Lower leg skin (tissue), 3 donors: ENCODE measurements around the gene FAM177B.

Source experiments
- POLR2A ChIP-seq, 2 donors: fragments of 450-650 bp; IDR thresholded peaks; one replicate each; pipeline ENCODE4 v1.6.1; 2016 to 2017; ENCODE audit warnings: antibody characterized with exemption in 2 of 2, mild to moderate bottlenecking in 1 of 2, moderate library complexity in 1 of 2
- TF ChIP-seq, protein P1 (sequence below), 3 donors: fragments of 450-650 bp; IDR thresholded peaks; one replicate each; pipeline ENCODE4 v1.5.1; 2016; ENCODE audit warnings: antibody characterized with exemption in 3 of 3, mild to moderate bottlenecking in 3 of 3, moderate library complexity in 2 of 3

GRCh38 chr1:222711319-222712252 is 25.4 kb upstream of the FAM177B start:
- TF ChIP-seq, protein P1, sequence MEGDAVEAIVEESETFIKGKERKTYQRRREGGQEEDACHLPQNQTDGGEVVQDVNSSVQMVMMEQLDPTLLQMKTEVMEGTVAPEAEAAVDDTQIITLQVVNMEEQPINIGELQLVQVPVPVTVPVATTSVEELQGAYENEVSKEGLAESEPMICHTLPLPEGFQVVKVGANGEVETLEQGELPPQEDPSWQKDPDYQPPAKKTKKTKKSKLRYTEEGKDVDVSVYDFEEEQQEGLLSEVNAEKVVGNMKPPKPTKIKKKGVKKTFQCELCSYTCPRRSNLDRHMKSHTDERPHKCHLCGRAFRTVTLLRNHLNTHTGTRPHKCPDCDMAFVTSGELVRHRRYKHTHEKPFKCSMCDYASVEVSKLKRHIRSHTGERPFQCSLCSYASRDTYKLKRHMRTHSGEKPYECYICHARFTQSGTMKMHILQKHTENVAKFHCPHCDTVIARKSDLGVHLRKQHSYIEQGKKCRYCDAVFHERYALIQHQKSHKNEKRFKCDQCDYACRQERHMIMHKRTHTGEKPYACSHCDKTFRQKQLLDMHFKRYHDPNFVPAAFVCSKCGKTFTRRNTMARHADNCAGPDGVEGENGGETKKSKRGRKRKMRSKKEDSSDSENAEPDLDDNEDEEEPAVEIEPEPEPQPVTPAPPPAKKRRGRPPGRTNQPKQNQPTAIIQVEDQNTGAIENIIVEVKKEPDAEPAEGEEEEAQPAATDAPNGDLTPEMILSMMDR (IDR thresholded peaks at IDR 0.05) = no peak
- no peak for TF ChIP-seq POLR2A (IDR thresholded peaks at IDR 0.05)
